Ammon's horn (tissue), 1 donor: ENCODE data around the gene OR4D2.

Experiments
- DNase-seq: peaks from one replicate; pipeline ENCODE4 v3.0.0-alpha.2; 2016; ENCODE audit warnings: low spot score

OR4D2 gene

DNA sequence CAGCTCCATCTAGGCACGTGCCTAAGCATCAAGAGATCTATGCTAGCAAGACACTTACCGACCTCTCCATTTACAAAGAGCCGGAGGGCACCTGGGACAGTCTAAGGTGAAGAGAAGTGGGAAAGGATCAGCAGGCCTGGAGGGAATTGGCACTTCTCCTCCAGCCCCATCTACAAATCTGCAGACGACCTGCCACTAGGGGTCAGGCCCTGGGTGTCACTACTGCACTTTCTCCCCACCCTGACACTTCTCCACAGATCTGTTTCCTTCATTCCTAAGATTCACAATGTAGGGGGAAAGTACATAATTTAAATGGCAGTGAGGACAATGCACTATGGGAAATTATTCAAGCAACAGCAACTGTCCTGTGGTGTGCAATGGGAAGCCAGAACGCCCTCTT, 44.1 kb downstream of the OR4D2 start:
- no peak for DNase-seq

- DNase-seq = no peak
Measured at GRCh38 chr17:58215685-58216084, 48.9 kb downstream of the OR4D2 start.

- DNase-seq = no peak
Measured at GRCh38 chr17:58217766-58218165, 51.0 kb downstream of the OR4D2 start.

DNA sequence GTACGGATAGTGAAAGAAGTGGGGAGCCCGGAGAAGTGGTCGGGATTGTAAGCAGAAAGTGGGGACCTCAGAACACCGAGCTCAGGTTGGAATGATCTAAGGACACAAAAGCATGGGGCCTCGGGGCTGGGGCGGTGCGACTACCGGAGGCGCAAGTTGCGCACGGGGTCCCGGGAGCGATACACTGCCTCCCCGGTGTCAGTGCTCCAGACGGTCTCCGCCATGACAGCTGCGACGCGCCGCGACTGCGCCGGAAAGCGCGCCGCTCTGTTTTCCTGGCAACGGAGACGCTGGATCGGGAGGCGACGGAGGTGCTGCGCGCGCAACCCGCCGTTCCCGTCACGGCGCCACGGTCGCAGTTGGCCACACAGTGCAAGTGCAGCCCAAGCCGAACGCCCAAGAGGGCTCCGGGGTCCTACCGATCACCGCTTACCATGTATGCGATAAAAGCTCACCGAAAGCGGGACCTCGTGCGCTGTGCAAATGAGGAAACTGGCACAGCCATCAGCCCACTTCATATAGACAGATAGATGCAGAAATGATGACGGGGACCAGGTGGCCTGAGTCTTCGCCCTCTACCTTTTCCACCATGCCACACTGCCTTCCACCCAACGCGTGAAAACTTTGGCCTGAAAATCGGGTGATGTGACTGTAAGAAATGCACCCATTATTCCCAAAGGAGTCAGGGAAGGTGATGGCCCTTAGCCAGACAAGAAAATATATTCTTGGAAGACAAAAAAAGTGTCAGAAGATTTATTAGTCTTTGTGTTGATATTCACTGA, 52.4 kb downstream of the OR4D2 start, which contains the start of gene MKS1:
MKS1 (minus strand) TSS at position 249 of the 782 bp plus-strand sequence; CDS start at position 224, 25 bp downstream.
- peak; percentile 95 for DNase-seq

- no peak for DNase-seq
Measured at GRCh38 chr17:58219789-58220183, 53.0 kb downstream of the OR4D2 start.
